SHP77 treated with DMSO at 0.1 percent for 48 hours (cell line): ENCODE data around the gene TNRC6C.

ENCODE experiments used
- DNase-seq: peaks from one replicate; lab custom pipeline; 2025; lab: John Stamatoyannopoulos, UW

Gene TNRC6C

DNA sequence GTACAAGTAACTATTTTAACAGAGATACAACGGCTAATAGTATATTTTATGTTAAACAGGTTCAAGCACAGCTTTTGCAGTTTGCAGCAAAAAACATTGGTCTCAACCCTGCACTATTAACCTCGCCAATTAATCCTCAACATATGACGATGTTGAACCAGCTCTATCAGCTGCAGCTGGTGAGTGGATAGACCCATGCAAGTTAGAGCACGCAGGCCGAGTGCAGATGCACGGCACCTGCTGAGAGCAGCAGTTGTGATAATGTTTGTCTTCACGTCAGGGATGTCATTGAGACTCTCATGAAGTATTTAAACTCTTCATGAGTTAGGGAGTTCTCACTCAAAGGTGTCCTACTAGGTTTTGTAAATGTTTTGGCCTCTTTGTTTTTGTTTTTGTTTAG is 124.5 kb downstream of the TNRC6C start:
- peak; percentile 90 for DNase-seq

DNA sequence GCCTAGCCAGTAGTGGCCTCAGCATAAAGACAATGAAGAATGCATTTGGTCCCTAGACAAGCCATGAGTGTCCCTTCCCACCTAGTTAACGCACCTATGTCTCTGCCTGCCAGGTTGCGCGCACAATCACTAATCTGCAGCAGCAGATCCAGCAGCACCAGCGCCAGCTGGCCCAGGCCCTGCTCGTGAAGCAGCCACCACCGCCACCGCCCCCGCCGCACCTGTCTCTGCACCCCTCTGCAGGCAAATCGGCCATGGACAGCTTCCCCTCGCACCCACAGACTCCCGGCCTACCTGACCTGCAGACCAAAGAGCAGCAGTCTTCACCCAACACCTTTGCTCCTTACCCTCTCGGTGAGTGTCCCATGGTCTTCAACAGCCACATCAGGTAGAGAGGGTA is 128.2 kb downstream of the TNRC6C start:
- no peak for DNase-seq

DNA sequence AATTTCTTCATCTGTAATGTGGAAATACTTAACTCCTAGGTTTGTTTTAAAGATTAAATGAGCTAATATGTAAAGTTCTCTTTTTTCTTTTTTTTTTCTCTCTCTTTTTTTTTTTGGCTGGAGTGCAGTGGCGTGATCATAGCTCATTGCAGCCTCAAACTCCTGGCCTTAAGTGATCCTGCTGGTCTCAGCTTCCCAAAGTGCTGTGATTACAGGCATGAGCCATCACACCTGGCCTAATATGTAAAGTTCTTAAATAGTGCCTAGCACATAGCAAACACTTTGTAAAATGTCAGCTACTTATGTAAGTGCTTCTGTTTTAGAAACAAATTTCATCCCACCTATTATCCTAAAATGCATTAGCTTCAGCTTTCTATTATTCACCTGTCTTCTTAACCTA is 130.0 kb downstream of the TNRC6C start:
- no peak for DNase-seq

DNA sequence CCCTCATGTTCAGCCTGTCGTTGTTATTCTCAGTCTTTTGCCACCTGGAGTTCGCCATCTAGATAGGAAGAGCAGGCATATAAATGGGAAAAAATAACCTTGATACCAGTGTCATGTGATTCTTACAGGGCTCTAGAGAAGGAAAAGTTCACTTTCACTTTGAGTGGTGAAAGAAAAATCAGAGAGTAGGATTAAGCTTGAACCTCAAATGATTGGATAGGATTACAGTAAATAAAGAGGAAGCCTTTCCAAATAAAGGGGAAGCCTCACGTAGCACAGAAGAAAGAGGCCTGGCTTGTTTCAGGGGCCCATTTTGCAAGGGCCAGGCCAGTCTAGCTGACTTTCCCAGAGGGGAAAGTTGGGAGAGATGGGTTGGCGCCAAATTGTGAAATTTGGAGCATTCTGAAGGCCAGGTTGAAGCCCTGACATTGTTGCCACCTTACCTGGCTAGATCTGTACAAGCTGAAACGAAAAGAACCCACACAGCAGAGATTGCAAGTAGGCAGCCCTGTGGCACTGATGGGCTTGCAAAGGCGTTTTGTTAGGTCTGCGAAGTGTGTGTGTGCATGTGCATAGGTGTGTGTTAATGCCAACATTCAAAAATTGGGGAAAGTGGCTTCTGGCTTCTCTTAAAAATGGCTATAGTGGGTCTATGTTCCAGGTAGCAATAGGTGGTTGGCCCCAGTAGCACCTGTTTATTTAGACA is 131.2 kb downstream of the TNRC6C start:
- DNase-seq: no peak

DNA sequence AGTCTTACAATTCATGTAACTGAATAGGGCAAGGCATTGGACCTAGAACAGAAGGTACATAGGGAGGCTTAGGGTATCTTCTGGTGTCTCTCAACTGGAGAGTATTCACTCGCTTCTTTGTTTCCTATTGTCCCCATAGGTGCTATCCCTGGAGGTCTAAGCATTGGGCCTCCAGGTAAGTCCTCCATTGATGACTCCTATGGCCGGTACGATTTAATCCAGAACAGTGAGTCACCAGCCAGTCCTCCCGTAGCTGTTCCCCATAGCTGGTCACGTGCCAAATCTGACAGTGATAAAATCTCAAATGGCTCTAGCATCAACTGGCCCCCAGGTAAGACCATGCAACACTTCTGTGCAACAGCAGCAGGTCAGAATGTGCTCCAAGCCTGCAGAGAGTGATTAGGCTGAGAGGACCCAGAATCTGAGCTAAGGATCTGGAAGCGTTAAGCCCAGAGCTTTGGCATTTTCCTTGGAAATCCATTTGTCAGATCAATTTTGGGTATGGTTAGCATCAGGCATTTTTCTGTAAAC is 134.4 kb downstream of the TNRC6C start:
- no peak for DNase-seq

DNA sequence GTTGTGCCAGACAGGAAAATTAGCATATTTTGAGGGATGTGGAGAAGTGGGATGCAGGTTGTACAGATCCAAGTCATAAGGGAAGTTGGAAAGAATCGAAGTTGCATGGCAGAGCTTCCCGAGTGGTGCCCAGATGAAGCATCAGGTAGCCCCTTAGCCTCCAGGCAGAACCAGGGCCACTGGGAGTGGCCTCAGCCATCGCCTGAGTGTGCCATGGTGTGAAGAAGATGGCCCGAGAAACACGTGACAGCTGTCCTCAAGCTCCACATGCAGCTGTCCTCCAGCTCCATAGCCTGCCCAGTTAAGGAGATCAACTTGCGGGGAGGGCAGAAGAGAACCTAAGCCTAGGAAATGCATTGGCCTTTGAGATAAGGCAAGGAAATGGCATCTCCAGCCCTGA is 136.5 kb downstream of the TNRC6C start:
- DNase-seq: no peak

DNA sequence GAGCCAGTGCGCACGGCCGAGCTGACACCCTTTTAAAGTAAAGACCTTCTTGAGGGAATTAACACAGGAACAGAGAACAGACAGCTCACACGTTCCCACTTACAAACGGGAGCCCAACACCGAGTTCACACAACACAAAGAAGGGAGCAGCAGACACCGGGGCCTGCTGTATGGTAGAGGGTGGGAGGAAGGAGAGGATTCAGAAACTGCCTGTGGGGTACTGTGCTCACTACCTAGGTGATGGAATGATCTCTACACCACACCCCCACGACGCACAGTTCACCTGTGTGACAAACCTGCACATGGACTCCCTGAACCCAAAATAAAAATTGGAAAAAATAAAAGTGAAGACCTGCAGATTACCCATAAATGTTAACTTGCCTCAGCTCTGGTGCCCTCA is 137.6 kb downstream of the TNRC6C start:
- no peak for DNase-seq

DNA sequence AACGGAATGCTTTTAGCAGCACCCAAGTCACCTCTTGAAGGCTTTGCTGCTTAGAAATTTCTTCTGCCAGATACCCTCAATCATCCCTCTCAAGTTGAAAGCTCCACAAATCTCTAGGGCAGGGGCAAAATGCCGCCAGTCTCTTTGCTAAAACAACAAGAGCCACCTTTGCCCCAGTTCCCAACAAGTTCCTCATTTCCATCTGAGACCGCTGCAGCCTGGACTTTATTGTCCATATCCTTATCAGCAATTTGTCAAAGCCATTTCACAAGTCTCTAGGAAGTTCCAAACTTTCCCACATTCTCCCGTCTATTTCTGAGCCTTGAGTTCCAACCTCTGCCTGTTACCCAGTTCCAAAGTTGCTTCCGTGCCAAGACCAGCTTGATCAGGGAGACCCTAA is 142.6 kb downstream of the TNRC6C start:
- DNase-seq: no peak

DNA sequence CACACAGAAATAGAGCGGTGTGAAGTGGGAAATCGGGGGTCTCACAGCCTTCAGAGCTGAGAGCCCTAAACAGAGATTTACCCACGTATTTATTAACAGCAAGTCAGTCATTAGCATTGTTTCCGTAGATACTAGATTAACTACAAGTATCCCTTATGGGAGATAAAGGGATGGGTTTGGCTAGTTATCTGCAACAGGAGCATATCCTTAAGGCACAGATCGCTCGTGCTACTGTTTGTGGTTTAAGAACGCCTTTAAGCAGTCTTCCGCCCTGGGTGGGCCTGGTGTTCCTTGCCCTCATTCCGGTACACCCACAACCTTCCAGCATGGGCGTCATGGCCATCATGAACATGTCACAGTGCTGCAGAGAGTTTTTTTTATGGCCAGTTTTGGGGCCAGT is 143.0 kb downstream of the TNRC6C start:
- no peak for DNase-seq

DNA sequence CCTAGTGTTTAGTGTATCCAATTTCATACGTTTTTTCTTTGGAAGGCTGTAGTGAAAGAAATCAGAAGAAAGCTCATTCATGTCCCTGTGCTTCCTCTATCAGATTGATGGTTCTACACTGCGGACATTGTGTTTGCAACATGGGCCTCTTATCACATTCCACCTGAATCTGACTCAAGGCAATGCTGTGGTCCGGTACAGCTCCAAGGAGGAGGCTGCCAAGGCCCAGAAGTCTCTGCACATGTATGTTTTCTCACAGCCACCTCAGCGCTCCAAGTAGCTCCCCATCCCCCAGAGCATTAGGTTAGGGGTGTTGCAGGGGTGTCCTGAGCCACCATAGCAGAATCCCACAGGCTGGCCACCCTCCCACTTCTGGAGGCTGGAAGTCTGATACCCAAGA is 144.8 kb downstream of the TNRC6C start:
- no peak for DNase-seq

DNA sequence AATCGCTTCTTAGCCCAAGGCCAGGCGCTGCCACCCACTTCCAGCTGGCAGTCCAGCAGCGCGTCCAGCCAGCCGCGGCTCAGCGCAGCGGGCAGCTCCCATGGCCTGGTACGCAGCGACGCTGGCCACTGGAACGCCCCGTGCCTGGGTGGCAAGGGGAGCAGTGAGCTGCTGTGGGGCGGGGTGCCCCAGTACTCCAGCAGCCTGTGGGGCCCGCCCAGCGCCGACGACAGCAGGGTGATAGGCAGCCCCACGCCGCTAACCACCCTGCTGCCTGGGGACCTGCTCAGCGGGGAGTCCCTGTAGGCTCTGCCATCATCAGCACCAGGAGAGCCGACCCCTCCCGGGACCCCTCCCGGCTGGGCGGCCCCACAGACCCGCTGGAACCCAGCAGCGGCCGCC is 146.0 kb downstream of the TNRC6C start:
- DNase-seq: no peak

DNA sequence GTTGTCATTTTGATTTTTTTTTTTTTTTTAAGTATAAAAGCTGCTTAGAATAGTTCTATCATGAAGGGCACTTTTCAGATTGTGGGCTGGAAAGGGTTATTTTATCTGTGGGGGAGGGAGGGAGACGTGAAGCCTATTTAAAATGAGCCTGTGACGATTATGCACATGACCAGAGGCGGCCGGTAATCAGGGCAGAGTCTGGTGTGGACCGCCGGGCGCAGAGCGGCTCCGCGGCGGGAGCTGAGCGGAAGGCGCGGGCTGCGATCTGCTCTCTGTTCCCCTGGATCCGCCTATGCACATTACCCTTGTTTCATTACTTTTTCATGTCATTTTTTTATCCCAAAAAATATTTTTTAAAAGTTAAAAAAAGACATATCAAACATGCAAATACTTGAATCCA is 146.6 kb downstream of the TNRC6C start:
- no peak for DNase-seq

DNA sequence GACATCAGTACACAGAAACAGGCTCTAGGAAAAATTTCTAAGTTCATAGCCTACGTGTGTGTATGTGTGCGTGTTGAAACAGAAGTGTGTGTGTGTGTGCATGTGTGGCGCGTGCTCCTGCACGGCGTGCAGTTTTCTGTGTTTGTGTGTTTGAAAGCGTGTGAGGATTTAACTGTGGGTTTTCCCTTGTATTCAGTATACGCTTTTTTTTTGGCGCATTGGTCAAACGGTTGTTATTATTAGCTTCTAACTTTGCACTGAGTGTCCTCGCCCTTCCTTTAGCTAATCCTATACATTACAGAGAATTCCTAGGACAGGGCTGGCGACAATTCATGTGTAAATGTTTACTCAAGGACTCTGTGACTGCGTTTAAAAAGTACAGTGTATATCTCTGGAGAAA is 147.0 kb downstream of the TNRC6C start:
- no peak for DNase-seq

DNA sequence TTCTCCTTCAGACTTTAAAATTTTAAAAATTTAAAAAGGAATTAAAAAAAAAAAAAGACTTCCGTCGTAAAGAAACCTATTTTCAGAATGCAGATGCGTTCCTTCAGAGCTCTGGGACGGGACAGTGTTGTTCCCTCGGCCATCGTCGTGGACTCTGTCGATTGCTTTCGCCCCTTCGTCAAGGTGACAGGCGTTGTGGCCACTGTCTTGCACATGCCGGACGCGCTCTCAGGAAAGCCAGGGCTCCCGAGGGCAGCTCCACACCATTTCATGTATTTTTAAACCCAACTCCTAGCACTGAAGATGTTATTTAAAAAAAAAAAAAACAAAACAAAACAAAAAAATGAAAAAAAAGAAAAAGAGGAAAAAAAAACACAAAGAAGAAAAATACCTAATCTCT is 147.7 kb downstream of the TNRC6C start:
- no peak for DNase-seq

DNA sequence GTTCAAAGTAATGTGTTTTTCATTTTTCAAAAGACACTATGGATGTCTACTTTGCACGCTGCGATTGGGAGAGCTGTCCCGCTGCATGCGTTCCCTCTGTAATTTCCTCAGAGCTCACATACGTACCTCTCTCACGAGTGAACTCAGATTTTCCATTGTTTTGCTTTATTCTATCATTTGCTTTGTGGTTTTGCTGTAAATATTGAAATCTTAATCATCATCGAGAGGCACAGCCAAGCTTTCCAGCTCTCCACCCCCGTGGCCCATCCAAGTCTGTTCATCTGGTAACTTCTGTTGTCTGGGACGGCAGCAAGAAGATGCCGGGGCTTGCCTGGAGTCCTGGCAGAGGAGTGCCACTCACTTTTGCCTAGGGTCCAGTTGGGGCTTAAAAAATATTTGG is 149.0 kb downstream of the TNRC6C start:
- no peak for DNase-seq

DNA sequence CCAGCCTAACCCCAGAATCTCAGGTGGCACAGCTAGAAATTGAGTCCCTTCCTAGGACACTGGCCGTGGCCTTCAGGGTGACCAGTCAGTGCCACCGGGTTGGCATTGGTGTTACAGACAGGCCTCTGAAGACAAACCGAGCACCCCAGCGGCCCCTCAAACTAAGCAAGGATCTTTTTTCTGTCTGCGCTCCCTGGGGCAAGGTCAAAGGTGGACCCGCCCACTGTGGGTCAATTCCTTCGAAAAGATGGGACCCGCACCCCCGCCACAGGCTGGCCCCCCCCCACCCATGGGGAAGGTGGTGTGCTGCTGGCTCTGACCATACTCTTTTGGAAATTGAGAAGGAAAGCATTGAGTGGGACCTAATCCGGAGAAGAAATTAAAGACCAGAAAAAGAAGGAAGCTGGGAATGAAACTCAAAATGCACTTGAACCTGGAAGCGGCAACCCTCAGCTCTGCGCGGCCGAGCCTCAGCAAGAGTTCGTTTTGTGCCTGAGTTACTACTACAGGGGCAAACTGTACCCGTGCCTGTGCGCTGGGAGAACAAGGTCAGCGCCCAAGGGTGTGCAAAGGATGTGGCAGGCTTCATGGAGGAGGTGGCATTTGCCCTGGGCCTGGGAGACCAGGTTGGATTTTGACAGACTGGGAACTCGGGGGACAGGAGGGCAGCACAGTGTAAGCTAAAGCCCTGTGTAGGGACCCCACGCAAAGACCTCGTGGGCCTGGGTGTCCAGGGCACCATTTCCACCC is 149.6 kb downstream of the TNRC6C start:
- no peak for DNase-seq

DNA sequence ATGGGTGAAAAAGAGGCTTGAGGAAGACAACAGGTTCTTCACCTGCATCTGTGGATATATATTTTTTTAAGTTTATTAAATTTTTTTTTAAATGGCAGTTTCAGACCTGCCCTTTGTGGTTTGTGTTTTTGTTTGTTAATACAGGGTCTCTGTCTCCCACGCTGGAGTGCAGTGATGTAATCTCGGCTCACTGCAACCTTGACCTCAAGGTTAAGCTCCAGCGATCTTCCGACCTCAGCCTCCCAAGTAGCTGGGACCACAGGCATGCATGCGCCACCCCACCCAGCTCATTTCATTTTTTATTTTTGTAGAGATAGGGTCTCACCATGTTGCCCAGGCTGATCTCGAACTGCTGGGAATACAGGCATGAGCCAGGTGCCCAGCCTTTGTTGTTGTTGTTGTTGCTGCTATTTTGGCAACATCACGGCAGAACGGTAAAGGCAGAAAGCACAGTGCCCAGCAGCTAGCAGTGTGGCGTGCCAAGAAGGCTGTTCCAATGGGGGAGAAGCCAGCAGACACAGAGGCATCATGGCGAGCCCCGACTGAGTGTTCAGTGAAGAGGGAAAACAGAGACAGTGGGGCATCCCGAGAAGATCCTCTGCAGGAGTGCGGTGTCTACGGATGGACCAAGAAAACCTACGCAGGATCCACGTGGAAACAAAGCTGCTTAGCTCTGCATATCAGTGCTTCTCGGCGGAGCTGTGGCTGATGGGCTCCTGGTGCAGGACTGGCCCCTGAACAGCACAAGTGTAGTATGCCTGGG is 150.4 kb downstream of the TNRC6C start:
- DNase-seq: no peak

DNA sequence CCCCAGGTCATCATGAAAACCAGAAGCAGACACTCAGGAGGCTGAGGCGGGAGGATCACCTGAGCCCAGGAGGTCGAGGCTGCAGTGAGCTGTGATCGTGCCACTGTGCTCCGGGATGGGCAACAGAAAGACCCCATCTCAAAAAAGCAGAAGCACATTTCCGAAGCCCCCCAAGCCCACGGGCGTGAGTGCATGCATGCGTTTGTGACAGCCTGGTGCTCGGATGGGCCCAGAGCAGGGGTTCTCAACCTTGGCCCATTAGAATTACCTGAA is 150.9 kb downstream of the TNRC6C start:
- no peak for DNase-seq

DNA sequence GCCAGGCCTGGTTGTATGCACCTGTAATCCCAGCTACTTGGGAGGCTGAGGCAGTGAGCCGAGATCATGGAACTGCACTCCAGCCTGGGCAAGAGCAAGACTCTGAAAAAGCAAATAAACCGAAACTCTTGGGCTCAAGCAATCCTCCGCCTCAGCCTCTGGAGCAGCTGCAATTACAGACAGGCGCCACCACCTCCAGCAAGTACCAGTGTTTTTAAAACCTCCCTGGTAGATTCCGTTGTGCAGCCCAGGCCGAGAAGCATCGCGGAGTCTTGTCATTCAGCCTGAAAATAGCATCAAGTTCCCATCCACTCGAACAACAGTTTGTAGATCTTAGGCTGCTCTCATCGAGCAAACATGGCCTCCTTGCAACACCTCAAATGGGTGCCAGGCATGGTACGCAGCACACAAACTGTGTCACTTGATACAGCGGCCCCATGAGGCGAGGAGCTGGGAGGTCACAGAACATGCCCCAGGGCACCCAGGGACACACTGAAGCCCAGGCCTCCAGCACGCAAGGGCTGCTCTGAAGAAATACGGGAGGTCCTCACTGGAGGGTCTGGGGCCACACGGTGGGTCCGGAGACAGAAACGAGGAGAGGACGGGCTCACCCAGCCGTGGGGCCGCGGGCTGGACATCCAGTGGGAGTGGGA is 152.0 kb downstream of the TNRC6C start:
- no peak for DNase-seq

DNA sequence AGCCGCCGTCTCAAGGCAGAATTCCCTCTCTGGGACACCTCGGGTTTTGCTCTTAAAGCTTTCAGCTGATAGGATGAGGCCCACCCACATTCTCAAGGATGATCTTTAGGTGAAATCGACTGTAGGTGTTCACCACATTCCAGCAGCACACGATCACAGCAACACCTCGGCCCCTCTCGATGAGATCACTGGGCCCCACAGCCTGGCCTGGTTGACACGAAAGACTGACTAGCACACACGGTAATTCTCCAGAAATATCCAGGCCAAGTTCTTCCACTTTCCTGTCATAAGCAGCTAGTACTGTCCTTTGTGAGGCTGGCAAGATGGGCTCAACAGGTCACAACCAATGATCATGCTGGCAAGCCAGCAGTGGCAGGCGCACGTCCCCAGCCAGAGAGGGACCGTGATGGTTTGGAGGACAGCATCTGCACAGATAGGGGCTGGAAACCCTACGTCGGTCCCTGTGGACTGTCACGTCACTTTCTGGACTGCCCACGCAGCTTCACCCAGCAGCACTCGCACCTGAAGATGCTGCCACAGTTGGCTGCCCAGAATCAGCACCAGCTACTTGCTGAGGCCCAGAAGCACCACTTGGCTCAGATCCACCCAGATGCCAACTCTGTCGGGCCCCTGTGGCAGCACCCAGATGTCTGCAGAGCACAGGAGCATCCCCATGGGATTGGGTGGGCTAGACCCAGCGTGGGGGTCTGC is 152.7 kb downstream of the TNRC6C start:
- DNase-seq: no peak

DNA sequence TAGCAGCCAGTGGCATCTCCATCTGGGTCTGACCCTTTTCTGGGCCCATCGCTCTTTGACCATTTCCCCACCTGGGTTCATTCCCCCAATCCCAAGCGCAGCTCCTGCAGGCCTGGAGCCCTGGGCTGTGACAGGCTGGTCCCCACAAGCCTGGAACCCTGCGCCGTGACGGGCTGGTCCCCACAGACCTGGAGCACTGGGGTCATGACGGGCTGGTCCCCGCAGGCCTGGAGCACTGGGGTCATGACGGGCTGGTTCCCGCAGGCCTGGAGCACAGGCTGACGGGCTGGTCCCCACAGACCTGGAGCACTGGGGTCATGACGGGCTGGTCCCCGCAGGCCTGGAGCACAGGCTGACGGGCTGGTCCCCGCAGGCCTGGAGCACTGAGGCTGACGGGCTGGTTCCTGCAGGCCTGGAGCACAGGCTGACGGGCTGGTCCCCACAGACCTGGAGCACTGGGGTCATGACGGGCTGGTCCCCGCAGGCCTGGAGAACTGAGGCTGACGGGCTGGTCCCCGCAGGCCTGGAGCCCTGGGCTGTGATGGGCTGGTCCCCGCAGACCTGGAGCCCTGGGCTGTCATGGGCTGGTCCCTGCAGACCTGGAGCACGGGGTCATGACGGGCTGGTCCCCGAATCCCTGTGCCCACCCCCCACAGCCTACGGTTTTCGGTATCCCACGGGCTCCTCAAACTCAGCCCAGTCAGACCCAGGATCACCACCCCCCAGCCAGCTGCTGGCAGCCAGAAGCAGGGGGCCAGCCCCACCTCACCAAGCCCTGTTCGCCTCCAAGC is 153.4 kb downstream of the TNRC6C start:
- DNase-seq: no peak
